Neural progenitor cell (in vitro differentiated cells): Measurements from ENCODE around the gene IPO8.

Experiments
- CTCF ChIP-seq: fragments of 200-600 bp; sonication (generic); IDR thresholded peaks from 2 replicates; pipeline ENCODE4 v1.5.1; 2017; ENCODE audit warnings: antibody characterized with exemption, mild to moderate bottlenecking
- EZH2phosphoT487 ChIP-seq: fragments of 200-600 bp; sonication (generic); IDR thresholded peaks from 2 replicates; pipeline ENCODE4 v1.6.1; 2017; ENCODE audit warnings: antibody characterized with exemption

GRCh38 chr12:30602678-30603077, 93.0 kb downstream of the IPO8 start:
- TF ChIP-seq CTCF: no peak
- no peak for TF ChIP-seq EZH2phosphoT487
